ENCODE results near the gene GTPBP10. TPM values are rescaled to one million over a fixed set of nuclear protein-coding genes. Genes with fewer than 3 reads are reported as not detected.

Gene GTPBP10
- total and polyA plus RNA-seq, 2 of the 13 experiments (the other 11 are each of a cell fraction or from before 2014, with no cell fraction given): 13.3 to 38.7 TPM

DNA sequence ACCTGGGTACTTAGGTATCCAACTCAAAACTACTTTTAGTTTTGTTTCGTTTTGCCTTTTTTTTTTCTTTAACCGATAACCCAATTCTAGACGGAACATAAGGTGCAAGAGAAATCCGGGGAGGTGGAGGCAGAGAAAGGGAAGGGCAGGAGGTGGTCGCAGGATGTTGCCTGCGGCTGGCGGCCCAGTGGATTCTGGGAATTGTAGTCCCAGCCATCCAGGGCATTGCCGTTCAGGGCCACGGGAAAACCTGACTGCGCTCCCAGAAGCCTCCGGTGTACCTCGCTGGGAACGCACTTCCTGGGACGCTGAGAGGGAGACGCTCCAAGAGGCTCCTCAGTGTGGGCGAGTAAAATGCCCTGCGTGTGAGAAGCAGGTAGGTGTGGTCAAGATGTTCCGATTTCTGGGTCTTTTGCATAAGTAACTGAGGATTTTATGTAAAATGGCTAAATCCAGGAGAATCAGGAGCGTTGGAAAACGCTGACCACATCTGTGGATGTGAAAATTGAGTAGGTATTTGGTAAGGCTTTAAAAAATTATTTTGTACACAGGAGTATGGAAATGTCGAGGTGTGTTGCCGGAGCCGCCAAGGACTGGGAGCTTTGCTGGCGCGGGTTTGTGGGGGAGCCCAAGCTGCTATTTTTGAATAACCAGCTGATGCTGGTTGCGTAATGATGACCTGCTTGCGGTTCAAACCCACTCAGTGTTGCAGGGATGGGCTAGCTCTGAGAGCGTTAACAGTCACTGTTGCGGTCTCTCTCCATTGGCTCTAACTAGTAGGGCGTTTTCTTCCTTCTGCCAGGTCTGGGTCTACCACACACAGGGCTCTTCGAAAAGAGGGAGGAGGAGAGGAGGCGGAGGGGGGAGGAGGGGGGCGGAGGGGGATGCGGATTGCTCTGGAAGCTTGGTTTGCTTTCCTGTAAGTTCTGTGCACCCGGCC lies 56.9 kb downstream of the GTPBP10 start, which contains the start of gene CLDN12 (continued):
- peak; percentile 62 for TF ChIP-seq DRAP1 (CRISPR knock-in tag; IDR thresholded peaks at IDR 0.05)
- no peak for TF ChIP-seq LCORL (IDR thresholded peaks at IDR 0.05)
- 0 out of 2 replicates have a peak, but pooled peaks have one; percentile 20 for TF ChIP-seq LCORL (CRISPR knock-in tag; IDR thresholded peaks at IDR 0.05)
- peak; percentile 49 for TF ChIP-seq HNRNPLL (IDR thresholded peaks at IDR 0.05; ENCODE audit: low read depth, low read length, poor library complexity, severe bottlenecking)
- 0 out of 2 replicates have a peak, but pooled peaks have one; percentile 45 for TF ChIP-seq ZNF605 (CRISPR knock-in tag; IDR thresholded peaks at IDR 0.05)
- TF ChIP-seq TMF1 (CRISPR knock-in tag; IDR thresholded peaks at IDR 0.05; ENCODE audit: low read depth): no peak
- TF ChIP-seq, protein P1, sequence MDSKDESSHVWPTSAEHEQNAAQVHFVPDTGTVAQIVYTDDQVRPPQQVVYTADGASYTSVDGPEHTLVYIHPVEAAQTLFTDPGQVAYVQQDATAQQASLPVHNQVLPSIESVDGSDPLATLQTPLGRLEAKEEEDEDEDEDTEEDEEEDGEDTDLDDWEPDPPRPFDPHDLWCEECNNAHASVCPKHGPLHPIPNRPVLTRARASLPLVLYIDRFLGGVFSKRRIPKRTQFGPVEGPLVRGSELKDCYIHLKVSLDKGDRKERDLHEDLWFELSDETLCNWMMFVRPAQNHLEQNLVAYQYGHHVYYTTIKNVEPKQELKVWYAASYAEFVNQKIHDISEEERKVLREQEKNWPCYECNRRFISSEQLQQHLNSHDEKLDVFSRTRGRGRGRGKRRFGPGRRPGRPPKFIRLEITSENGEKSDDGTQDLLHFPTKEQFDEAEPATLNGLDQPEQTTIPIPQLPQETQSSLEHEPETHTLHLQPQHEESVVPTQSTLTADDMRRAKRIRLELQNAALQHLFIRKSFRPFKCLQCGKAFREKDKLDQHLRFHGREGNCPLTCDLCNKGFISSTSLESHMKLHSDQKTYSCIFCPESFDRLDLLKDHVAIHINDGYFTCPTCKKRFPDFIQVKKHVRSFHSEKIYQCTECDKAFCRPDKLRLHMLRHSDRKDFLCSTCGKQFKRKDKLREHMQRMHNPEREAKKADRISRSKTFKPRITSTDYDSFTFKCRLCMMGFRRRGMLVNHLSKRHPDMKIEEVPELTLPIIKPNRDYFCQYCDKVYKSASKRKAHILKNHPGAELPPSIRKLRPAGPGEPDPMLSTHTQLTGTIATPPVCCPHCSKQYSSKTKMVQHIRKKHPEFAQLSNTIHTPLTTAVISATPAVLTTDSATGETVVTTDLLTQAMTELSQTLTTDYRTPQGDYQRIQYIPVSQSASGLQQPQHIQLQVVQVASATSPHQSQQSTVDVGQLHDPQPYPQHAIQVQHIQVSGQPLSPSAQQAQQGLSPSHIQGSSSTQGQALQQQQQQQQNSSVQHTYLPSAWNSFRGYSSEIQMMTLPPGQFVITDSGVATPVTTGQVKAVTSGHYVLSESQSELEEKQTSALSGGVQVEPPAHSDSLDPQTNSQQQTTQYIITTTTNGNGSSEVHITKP (CRISPR knock-in tag; IDR thresholded peaks at IDR 0.05; ENCODE audit: low read depth): no peak
- TF ChIP-seq ZNF260 (CRISPR knock-in tag; IDR thresholded peaks at IDR 0.05; ENCODE audit: borderline replicate concordance, low read depth): no peak
- no peak for TF ChIP-seq ZBTB8A (CRISPR knock-in tag; IDR thresholded peaks at IDR 0.05; ENCODE audit: borderline replicate concordance, low read depth)
- TF ChIP-seq KDM5B (CRISPR knock-in tag; IDR thresholded peaks at IDR 0.05; ENCODE audit: borderline replicate concordance): peak; percentile 84; the same call in 1 of the 2 replicates
- no peak for TF ChIP-seq TBX3 (IDR thresholded peaks at IDR 0.05; ENCODE audit: borderline replicate concordance)
- TF ChIP-seq MAX (IDR thresholded peaks at IDR 0.05): peak; percentile 73
- TF ChIP-seq TAF1 (CRISPR knock-in tag; IDR thresholded peaks at IDR 0.05): peak; percentile 69; the same call in 1 of the 2 replicates
- 0 out of 2 replicates have a peak, but pooled peaks have one; percentile 52 for TF ChIP-seq ZNF567 (CRISPR knock-in tag; IDR thresholded peaks at IDR 0.05; ENCODE audit: borderline replicate concordance)
- peak; percentile 98 for TF ChIP-seq CEBPB (IDR thresholded peaks at IDR 0.05; ENCODE audit: borderline replicate concordance, low read depth, low read length)
- 0 out of 2 replicates have a peak, but pooled peaks have one; percentile 21 for TF ChIP-seq MEIS1 (CRISPR knock-in tag; IDR thresholded peaks at IDR 0.05; ENCODE audit: borderline replicate concordance)
- TF ChIP-seq CBX2 (IDR thresholded peaks at IDR 0.05; ENCODE audit: low read depth, low read length): no peak
- TF ChIP-seq CBX2 (CRISPR knock-in tag; IDR thresholded peaks at IDR 0.05; ENCODE audit: low read depth): no peak
- TF ChIP-seq FOXC1 (CRISPR knock-in tag; IDR thresholded peaks at IDR 0.05; ENCODE audit: borderline replicate concordance): 0 out of 2 replicates have a peak, but pooled peaks have one; percentile 29
- TF ChIP-seq RXRB (CRISPR knock-in tag; IDR thresholded peaks at IDR 0.05; ENCODE audit: borderline replicate concordance): peak; percentile 28; the same call in 1 of the 2 replicates
- TF ChIP-seq CBX5 (CRISPR knock-in tag; IDR thresholded peaks at IDR 0.05; ENCODE audit: borderline replicate concordance): peak; percentile 39; the same call in 1 of the 2 replicates
- 0 out of 2 replicates have a peak, but pooled peaks have one; percentile 76 for TF ChIP-seq KDM5A (IDR thresholded peaks at IDR 0.05; ENCODE audit: borderline replicate concordance, low read length)
- peak; percentile 78; the same call in 1 of the 2 replicates for TF ChIP-seq SNAPC2 (CRISPR knock-in tag; IDR thresholded peaks at IDR 0.05)
- peak; percentile 80 for TF ChIP-seq ZNF317 (CRISPR knock-in tag; IDR thresholded peaks at IDR 0.05)
